RPMI8226 (cell line): Measurements from ENCODE around the gene KDM2A.

Experiments
- DNase-seq: peaks from one replicate; pipeline ENCODE4 v3.0.0-alpha.2; 2015

The KDM2A gene

DNA sequence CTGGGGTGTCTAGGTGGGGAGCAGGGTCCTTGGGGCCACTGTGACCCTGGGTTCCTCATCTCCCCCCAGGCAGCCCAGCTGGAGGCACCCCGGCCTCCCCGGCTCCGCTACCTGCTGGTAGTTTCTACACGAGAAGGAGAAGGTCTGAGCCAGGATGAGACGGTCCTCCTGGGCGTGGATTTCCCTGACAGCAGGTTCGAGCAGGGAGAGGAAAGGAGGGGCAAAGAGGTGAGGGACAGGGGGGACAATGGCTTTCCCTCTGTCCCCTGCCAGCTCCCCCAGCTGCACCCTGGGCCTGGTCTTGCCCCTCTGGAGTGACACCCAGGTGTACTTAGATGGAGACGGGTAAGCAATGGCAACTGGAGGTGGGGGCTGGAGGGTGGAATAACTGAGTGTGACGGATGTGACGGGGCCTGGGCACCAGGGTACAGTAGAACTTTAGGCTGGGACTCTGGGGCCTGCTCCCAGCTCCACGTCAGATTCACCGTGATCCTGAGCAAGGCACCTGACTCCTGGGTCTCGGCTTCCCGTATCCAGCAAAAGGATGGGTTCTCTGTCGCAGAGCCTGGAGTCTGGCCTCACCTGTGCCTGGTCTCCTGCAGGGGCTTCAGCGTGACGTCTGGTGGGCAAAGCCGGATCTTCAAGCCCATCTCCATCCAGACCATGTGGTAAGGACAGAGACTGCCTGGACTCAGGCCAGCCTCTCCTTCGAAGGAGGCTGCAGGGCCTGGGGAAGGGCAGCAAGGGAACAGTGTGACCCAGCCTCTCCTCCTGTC lies 187.9 kb downstream of the KDM2A start:
- no peak for DNase-seq

DNA sequence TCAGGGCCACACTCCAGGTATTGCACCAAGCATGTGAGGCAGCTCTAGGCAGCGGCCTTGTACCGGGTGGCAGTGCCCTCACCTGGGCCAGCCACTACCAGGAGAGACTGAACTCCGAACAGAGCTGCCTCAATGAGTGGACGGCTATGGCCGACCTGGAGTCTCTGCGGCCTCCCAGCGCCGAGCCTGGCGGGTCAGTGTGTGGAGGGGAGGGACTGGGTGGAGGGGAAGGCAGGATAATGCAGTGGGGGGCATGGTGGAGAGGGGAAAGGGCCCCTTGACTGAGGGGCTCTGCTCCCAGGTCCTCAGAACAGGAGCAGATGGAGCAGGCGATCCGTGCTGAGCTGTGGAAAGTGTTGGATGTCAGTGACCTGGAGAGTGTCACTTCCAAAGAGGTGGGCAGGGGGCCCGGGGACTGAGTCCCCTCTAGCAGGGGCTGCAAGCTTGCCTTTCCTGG lies 188.5 kb downstream of the KDM2A start:
- DNase-seq, result no peak
